HG03064 (cell line): Measurements from ENCODE around the gene AOAH.

Experiments
- ATAC-seq: cut with Tn5 transposase; IDR thresholded peaks from one replicate; pipeline ENCODE4 v1.9.1; 2021; ENCODE audit warnings: low read depth; ENCODE audit not compliant: unreplicated experiment

Gene AOAH, protein sequence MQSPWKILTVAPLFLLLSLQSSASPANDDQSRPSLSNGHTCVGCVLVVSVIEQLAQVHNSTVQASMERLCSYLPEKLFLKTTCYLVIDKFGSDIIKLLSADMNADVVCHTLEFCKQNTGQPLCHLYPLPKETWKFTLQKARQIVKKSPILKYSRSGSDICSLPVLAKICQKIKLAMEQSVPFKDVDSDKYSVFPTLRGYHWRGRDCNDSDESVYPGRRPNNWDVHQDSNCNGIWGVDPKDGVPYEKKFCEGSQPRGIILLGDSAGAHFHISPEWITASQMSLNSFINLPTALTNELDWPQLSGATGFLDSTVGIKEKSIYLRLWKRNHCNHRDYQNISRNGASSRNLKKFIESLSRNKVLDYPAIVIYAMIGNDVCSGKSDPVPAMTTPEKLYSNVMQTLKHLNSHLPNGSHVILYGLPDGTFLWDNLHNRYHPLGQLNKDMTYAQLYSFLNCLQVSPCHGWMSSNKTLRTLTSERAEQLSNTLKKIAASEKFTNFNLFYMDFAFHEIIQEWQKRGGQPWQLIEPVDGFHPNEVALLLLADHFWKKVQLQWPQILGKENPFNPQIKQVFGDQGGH

GRCh38 chr7:36723951-36724664 lies at the start of gene AOAH:
Gene AOAH, minus strand, starts transcription at chr7:36724494. Its CDS starts 346 bp downstream, at chr7:36724148.
- peak; percentile 98 for ATAC-seq

DNA sequence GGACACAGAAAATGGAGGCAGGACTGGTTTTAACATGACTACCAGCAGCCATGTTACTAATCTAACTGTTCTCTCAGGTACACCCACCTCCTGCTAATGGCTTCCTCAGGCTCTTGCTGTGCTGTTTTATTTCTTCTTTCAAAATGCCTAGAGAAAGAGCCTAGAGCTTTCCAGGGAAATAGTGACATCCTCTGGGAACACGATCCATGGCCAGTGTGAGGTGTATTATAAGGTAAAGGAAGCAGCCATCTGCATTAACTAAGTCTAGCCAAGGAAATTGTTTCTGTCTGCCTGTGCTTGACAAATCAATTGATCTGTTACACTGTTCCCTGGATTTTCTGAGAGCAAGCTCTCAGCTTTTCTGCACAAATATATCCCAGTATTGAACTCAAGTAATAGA lies 42.2 kb upstream of the AOAH start:
- ATAC-seq: no peak

DNA sequence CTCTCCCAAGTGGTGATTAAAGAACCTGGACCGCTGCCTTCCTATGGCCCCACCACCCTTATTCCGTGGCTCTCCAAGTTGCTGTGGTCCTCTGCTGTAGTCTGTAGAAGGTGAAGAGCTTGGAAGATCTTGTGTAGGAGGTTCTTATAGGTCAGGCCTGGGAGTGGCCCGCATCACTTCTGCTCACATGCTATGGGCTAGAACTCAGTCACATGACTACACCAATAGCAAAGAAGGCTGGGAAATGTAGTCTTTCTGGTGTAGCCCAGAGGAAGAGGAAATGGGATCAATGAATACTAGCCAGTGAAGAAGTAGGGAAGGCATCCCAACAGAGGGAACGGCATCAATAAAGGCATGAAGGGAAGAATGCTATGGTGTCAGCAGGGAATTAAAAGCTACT lies 41.3 kb upstream of the AOAH start:
- no peak for ATAC-seq

- no peak for ATAC-seq
These were observed 40.6 kb upstream of the AOAH start for GRCh38 chr7:36764929-36765328.

- ATAC-seq: no peak
These were observed 39.0 kb upstream of the AOAH start for GRCh38 chr7:36763132-36763816.

- no peak for ATAC-seq
These were observed 38.1 kb upstream of the AOAH start for GRCh38 chr7:36762394-36762793.

DNA sequence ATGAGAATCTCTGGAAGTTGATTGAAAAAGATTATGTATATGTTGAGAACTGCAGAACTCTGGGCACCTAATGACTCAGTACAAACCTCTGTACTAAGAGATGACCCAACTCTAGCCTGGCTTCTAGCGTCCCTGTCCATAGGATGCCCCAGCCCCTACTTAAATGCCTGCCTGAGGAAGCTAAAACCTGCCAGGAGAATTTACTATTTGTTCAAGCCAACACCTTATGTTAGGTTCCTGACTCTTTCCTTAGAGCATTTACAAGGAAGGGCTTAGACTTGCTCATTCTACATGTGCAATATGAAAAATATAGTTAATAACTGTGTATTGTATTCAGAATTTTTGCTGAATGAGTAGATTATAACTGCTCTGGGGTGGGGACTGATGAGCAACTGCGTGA lies 37.5 kb upstream of the AOAH start:
- no peak for ATAC-seq

DNA sequence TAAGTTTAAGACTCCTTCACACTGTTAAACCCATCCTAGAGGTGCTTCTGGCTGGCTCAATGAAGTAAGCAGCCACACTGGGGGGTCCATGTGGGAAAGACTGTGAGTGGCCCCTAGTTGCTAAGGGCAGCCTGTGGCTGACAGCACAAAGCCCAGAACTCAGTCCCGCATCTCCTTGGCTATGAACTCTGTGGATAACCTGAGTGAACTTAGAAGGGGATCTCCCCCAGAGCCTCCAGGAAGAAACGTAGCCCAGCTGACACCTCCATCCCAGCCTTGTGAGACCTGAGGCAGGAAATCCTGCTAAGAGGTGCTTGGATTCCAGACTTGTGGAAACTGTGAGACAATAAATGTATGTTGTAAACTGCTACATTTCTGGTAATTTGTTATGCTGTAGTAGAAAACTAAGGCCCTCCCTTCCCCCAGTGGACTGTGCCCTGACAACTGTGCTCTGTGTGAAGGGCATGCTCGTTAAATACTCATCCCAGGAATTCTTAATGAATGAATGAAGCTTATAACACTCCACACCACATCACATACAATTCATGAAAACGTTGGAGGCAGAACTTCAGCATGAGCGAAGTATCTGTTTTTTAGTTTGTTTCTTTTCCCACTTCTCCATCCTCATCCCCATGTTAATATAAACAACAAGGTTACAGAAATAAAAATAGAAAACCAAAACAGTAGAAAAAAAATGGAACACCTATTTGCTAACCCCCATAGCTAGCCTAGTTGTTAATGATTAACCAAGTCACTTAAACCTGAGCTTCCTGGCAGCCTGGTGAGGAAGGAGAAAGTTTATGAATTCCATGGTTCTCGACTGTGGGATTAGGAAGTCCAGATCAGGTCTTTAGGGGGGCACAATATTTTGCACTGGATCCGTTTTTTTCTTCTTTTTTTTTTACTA lies 36.8 kb upstream of the AOAH start:
- ATAC-seq: no peak

DNA sequence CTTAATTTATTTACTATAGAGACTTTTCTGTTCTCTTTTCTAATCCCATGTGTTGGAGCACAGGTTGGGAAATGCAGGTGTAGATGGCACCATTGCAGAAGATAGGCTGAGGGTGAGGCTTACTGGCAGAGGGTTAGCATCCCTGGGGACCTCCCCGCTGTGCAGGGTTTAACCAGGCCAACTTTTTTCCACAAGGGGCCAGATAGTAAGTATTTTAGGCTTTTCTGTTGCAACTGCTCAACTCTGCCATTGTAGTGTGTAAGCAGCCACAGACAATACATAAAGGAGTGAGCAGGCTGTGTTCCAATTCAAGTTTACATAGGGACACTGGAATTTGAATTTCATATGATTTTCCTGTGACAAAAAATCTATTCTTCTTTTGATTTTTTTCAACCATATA lies 34.6 kb upstream of the AOAH start:
- ATAC-seq: no peak

- no peak for ATAC-seq
These were observed 31.2 kb upstream of the AOAH start for GRCh38 chr7:36755484-36755883.

DNA sequence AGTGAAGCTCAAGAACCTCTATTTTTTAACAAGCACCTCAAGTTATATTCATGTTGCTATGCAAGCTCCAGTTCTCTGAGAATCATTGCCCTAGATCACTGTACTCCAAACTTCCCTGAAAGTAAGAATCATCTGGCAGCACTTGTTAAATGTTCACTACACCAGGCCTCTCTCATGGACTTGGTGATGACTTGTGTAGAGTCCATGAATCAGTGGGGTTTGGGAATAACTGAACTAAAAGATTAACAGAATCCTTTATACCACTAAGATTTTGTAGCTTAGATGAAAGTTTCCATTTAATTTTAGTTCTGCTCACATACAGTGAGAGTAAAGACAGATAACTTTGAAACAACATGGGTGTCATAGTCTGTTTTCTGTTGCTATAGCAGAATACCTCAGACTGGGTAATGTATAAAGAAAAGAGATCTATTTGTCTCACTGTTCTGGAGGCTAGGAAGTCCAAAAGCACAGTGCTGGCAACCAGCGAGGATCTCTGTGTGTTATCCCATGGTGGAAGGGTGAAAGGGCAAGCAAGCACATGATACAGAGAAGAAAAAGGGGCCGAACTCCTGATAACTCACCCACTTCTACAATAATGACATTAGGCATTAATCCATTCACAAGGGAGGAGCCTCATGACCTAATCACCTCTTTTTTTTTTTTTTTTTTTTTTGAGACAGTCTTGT lies 27.9 kb upstream of the AOAH start:
- no peak for ATAC-seq

GRCh38 chr7:36750451-36750850 lies 26.2 kb upstream of the AOAH start:
- no peak for ATAC-seq

GRCh38 chr7:36749282-36749960 lies 25.1 kb upstream of the AOAH start:
- no peak for ATAC-seq

- ATAC-seq: no peak
These were observed 23.8 kb upstream of the AOAH start for GRCh38 chr7:36748017-36748487.

DNA sequence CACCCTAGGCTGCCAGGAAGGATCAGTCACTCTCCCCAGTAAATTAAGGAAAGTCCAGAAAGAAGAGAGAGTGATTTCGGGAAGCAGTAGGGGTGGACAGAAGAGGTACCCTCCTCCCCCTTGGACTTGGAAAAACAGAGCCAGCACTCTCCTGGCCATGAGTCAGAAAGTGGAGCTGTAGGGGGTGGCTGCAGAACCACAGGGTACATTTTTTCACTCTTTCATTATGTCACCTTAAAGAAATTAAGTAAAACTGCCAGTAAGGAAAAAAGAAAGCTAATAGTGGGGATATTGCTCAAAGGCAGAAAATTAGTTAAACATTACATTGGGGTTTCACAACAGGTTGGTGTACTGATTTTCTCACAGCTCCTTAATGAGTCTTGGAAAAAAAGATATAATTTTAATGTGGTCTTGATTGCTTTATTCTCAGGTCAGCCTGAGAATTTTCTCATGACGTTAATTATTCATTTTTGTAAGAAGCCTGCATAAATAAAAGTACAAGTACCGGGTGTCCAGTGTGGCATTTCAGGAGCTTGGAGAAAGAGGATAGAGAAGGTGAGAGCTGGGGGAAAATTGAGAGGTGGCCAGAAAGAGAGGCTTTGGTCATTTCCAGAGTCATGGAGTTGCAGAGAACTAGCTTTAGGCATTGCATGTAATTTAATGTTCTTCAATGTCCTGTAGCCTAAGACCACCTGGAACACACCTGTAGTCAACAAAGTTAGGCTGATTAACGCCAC lies 23.2 kb upstream of the AOAH start:
- ATAC-seq: no peak

- ATAC-seq: no peak
These were observed 22.1 kb upstream of the AOAH start for GRCh38 chr7:36746347-36746746.

GRCh38 chr7:36742911-36743775 lies 18.8 kb upstream of the AOAH start:
- peak; percentile 63 for ATAC-seq
